Measurements from ENCODE around the gene SBF1. TPM values are rescaled to one million over a fixed set of nuclear protein-coding genes. Genes with fewer than 3 reads are reported as not detected.

The SBF1 gene
- total RNA-seq, 3 donors from 2014 or later: 76.1 to 91.9 (median 84.3) TPM

DNA sequence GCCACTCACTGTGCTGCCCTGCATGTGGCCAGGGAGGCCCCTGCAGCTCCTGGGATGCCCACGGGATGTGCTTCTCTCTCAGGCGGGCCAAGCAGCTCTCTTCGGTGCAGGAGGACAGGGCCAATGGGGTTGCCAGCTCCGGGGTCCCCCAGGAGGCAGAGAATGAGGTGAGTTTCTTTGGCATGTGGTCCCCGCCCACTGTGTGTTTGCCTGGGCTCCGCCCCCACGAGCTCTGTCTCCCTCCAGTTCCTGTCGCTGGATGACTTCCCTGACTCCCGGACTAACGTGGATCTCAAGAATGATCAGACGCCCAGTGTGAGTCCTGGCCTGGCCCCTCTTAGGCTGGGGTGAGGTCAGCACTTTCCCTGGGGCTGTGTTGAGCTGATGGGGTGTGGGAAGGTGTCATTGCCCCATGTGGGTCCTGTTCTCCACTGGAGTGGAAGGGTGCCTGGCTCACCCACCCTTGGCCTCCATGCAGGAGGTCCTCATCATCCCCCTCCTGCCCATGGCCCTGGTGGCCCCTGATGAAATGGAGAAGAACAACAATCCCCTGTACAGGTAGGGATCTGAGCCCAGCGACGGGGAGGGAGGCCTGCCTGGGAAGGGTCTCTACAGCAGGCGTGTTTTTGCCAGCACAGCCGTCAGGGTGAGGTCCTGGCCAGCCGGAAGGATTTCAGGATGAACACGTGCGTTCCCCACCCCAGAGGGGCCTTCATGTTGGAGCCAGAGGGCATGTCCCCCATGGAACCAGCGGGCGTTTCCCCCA, 42.8 kb upstream of the SBF1 start:
- TF ChIP-seq CTCF (IDR thresholded peaks at IDR 0.05): no peak
- intact Hi-C loops (cut with DNase I, micrococcal nuclease): no loop called here

GRCh38 chr22:50516891-50517290, 42.1 kb upstream of the SBF1 start:
- no peak for DNase-seq
- Histone ChIP-seq H3K4me3 (no peak overlapping the region), H3K9me3 (no peaks in the 10 kb centered on the region), H3K36me3 (ENCODE audit: low read depth) (no peaks in the 10 kb centered on the region), H3K4me1 (ENCODE audit: low read depth) (no peaks in the 10 kb centered on the region)
- no peak for ATAC-seq
- TF ChIP-seq CTCF (IDR thresholded peaks at IDR 0.05): no peak
- intact Hi-C loops (cut with DNase I, micrococcal nuclease): no loop called here

More for the DNA sequence above, 42.8 kb upstream of the SBF1 start:
- DNase-seq (no peak), ATAC-seq (no peak)
- Histone ChIP-seq H3K9me3 (no peaks in the 10 kb centered on the region), H3K36me3 (ENCODE audit: low read depth) (peaks cover 3% of the 10 kb centered on the region), H3K4me1 (ENCODE audit: low read depth) (no peaks in the 10 kb centered on the region), H3K4me3 (no peak overlapping the region)

DNA sequence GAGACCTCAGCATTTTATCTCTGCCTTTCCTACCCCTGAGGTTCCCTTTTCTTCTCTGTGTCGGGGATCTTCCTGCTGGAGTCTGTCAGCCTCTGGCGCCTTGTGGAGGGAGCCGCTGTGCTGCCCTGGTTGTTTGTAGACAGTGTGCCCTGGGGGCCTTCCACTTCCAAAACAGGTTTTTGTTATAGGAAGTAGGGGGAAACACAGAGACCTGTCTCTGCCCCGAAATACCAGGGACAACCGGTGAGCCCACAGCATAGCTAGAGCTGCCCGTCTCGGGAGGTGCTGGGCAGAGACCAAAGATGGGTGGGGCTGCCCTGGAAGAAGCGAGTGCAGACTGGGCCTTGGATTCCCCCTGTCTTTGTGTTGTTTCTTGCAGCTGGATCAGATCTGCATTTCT, 41.2 kb upstream of the SBF1 start:
- H3K9me3 ChIP-seq: no peaks in the 10 kb centered on the region
- intact Hi-C loops (cut with DNase I, micrococcal nuclease): no loop called here
- TF ChIP-seq CTCF (IDR thresholded peaks at IDR 0.05): no peak
- H3K4me3 ChIP-seq: no peak overlapping the region
- ATAC-seq (no peak), DNase-seq (no peak)
- no peaks in the 10 kb centered on the region for H3K4me1 ChIP-seq (ENCODE audit: low read depth)
- no peaks in the 10 kb centered on the region for H3K36me3 ChIP-seq (ENCODE audit: low read depth)

GRCh38 chr22:50513175-50513574, 38.3 kb upstream of the SBF1 start:
- TF ChIP-seq CTCF (IDR thresholded peaks at IDR 0.05): no peak
- Histone ChIP-seq H3K9me3 (no peaks in the 10 kb centered on the region), H3K4me1 (ENCODE audit: low read depth) (peaks cover 8% of the 10 kb centered on the region), H3K36me3 (ENCODE audit: low read depth) (no peaks in the 10 kb centered on the region), H3K4me3 (no peak overlapping the region)
- no peak for DNase-seq
- intact Hi-C loops (cut with DNase I, micrococcal nuclease): no loop called here
- no peak for ATAC-seq

GRCh38 chr22:50508897-50509296, 34.1 kb upstream of the SBF1 start:
- Histone ChIP-seq H3K4me1 (ENCODE audit: low read depth) (peaks cover 19% of the 10 kb centered on the region), H3K36me3 (ENCODE audit: low read depth) (peaks cover 6% of the 10 kb centered on the region), H3K9me3 (no peaks in the 10 kb centered on the region), H3K4me3 (no peak overlapping the region)
- no peak for TF ChIP-seq CTCF (IDR thresholded peaks at IDR 0.05)
- no peak for ATAC-seq
- no peak for DNase-seq
- intact Hi-C loops (cut with DNase I, micrococcal nuclease): no loop called here
